ENCODE measurements around the gene HS6ST1.
A peak's percentile ranks its signal among the peaks of the same experiment; 100 is the strongest.

Gene HS6ST1

GRCh38 chr2:128309280-128310093 is 9.2 kb downstream of the HS6ST1 start:
- DNase-seq, result peak; percentile 86

- no peak for DNase-seq
Measured at GRCh38 chr2:128308889-128309279, 9.8 kb downstream of the HS6ST1 start.

- no peak for DNase-seq
Measured at GRCh38 chr2:128308284-128308731, 10.4 kb downstream of the HS6ST1 start.

- DNase-seq, result no peak
Measured at GRCh38 chr2:128307595-128307994, 11.1 kb downstream of the HS6ST1 start.

- DNase-seq, result no peak
Measured at GRCh38 chr2:128306931-128307460, 11.7 kb downstream of the HS6ST1 start.

GRCh38 chr2:128306081-128306930 is 12.4 kb downstream of the HS6ST1 start:
- peak; percentile 94 for DNase-seq

- peak; percentile 91 for DNase-seq
Measured at GRCh38 chr2:128305555-128306080, 13.1 kb downstream of the HS6ST1 start.

- peak; percentile 75 for DNase-seq
Measured at GRCh38 chr2:128304715-128305554, 13.7 kb downstream of the HS6ST1 start.

- DNase-seq, result no peak
Measured at GRCh38 chr2:128304330-128304714, 14.3 kb downstream of the HS6ST1 start.

- DNase-seq, result no peak
Measured at GRCh38 chr2:128303911-128304310, 14.8 kb downstream of the HS6ST1 start.

GRCh38 chr2:128303095-128303791 is 15.4 kb downstream of the HS6ST1 start:
- DNase-seq, result no peak

GRCh38 chr2:128302744-128303067 is 16.0 kb downstream of the HS6ST1 start:
- DNase-seq, result no peak

GRCh38 chr2:128302011-128302743 is 16.5 kb downstream of the HS6ST1 start:
- DNase-seq, result no peak

GRCh38 chr2:128301501-128301966 is 17.1 kb downstream of the HS6ST1 start:
- DNase-seq, result no peak

GRCh38 chr2:128301021-128301420 is 17.6 kb downstream of the HS6ST1 start:
- DNase-seq, result no peak

GRCh38 chr2:128300151-128301020 is 18.3 kb downstream of the HS6ST1 start:
- no peak for DNase-seq

GRCh38 chr2:128299628-128300027 is 19.0 kb downstream of the HS6ST1 start:
- no peak for DNase-seq

- no peak for DNase-seq
Measured at GRCh38 chr2:128298846-128299507, 19.7 kb downstream of the HS6ST1 start.

GRCh38 chr2:128298286-128298685 is 20.4 kb downstream of the HS6ST1 start:
- no peak for DNase-seq

Measured in SHP77 treated with DMSO at 0.1 percent for 48 hours (cell line).